GM18873 (cell line): Measurements from ENCODE around the gene LTBP1.

Source experiments
- ATAC-seq: cut with Tn5 transposase; IDR thresholded peaks from one replicate; pipeline ENCODE4 v1.9.1; 2021; ENCODE audit warnings: mild to moderate bottlenecking, moderate library complexity, moderate number of reproducible peaks; ENCODE audit not compliant: unreplicated experiment, low FRiP score

Gene LTBP1

DNA sequence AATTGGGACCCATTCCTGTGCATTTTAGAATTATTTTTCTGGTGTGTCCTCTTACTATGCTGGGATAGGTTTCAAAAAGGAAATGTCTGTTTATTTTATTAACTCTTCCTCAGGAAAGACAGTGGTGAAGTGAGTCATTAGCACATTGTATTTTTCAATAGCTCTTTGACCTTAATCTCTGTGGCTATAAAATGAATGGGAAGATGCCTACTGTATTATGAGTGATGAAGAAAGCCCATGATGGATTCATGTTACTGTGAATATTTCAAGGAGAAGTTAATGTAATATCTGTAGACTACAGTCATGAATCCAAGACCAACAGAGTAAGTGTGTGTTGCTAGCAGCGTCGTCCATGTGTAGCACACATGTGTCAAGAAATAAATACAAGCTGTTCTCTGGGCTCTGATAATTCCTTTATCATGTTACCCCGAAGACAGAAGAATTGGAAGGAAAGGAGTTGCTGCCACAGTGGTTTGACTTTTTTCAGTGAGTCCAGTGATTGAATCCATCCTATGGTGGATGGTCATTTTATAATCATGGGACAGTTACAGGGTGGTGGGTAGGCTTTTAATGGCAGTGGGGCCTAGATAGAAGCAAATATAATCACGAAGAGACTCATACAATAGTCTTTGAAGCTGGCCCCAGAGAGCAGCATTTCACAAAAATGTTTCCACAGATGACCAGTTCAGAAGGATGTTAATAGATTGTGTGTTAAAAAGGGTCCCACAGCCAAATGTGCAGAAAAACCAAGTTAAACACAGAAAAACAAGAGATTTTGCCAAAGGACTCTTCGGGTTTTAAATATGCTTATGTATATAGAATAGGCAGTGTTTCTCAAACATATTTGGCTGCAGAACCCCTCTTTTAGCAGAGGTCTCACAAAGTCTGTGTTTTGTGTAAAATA is 290.0 kb downstream of the LTBP1 start:
- ATAC-seq, result no peak

DNA sequence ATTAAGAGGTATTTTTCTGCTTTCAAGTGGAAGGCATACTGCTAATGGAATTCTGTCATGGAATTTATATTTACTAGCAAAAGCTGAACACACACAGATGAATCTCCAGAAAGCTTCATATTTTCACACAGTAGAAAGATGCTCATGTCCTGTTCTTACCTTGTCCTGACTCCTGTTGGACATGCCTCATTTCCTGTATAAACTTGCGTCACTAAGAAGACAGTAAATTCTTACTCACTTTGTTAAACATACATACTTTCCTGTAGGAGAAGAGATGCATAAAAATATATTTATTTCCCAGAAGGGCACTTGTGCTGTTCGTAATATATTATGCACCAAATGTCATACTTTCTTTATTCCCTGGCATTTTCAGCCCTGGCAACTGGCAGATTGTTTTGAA is 291.4 kb downstream of the LTBP1 start:
- no peak for ATAC-seq

DNA sequence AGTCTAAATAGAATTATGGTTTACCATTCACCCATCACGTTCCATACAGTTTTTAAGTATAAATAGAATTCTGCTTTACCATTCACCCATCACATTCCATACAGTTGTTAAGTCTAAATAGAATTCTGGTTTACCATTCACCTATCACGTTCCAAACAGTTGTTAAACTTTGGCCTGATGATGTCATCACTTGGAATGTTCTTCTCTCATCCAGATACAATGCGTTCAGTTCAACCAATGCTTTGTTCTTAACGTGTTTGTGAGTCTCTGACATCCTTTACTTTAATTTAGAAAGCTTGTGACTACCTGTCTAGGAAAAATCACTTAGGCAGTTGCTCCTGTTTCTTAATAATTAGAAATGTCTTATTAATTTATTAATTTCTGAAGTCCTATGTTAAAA is 293.4 kb downstream of the LTBP1 start:
- ATAC-seq, result no peak

DNA sequence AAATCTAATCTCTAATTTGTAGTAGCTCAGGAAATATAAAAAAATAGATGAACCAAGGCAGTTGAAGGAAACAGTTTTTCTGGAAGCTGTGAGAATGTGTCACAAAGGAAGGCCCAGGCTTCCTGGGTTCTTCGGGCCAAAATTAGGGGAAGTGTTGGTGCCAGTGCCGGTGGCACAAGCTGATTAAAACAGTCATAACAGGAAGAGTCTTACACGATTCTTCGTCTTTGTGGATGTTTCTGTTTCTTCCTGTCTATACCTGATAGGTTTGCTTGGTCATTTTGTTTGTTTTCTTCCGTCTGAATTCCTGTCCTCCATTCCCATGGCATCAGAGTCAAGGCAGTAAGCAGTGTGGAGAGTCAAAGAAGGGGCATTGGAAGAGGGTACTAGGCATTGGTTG is 294.3 kb downstream of the LTBP1 start:
- no peak for ATAC-seq

DNA sequence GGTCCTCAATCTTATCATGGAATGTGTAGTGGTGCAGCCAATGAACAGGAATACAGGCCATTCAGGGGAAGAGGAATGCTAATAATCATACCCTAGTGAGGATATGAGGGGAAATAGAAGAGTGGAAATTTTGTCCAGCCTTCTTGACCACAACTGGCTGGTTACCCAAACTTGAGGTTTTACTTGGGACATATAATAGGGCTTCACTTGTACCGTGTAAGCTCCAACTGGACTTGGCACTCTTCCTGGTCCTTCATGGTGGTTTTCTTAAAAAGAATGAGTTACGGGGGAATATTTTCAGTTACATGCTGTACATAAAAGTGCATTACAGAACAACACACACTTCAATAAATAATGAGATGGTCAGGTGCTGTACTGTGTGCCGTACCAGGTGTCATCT is 294.8 kb downstream of the LTBP1 start:
- ATAC-seq, result no peak

DNA sequence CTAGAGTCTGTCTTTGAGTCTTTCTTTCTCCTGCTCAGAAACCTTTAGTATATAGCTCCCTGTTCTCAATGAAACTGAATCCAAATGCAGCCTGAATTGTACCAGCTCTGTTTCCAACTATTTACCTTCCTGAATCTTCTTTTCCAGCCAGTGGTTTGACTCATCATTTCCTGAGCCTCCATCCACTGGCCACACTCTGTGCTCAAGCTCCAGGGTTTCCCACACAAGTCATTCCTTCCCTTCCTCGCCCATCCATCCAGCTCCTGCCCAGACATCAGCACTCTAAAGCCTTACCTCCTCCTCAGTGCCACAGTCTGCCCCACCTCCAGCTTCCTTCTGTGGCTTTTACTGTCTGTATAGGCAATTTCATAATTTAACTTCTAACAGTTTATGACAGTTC is 296.1 kb downstream of the LTBP1 start:
- ATAC-seq, result no peak

DNA sequence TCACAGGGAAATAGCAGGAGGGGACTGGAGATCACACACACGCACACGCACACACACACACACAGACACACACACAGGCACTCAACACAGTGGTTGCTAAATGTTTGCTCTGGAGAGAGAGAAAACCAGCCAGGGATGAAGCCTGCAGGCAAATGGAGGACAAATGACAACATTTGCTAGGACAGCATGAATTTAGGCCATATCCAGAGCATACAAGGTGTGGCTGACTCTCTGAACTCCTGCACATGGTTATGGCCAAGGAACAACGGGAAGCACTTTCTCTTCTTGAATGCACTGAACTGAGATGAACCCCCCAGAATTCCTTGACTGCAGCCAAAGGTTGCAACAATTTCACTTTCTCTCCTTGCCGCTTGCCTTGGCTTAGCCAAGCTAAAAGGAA is 299.7 kb downstream of the LTBP1 start:
- ATAC-seq, result no peak

DNA sequence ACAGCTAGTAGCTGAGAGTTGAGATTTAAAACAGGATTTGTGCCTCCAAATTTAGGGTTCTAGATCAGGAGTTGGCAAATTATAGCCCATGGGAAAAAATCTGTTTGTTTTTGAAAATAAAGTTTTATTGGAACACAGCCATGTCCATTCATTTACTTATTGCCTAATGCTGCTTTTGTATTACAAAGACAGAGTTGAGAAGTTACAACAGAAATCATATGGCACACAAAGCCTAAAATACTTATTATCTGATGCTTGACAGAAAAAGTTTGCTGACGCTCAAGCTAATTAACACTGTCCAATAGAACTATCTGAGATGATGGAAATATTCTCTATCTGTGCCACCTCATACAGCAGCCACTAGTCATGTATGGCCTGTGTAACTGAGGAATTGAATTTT is 300.6 kb downstream of the LTBP1 start:
- ATAC-seq, result no peak

DNA sequence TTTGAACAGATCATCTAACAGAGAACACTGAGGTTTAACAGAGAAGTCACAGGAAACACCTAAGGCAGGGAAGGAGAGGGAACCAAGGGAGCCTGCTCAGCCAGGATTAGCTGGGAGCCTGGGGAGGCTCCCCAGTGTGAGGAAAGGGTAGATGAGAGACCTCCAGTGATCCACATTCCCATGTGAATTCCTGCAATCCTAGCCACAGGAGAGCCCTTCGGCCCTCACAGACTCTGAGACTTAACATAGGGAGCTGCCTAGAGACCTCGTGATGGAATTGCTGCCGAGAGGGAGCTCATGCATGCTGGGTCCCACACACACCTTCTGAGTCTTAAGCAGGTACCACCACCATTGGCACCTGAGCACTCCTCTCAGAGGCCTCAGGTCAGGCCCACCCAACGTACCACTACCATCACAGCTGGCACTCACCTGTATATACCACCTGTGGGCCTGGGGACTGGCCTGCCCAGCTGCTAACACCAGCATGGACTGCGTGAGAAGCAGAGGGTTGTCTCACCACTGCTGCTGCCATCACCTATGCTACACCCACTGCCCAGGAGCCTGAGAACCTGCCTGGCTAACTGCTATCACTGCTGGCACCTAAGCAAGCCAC is 303.8 kb downstream of the LTBP1 start:
- ATAC-seq, result no peak

DNA sequence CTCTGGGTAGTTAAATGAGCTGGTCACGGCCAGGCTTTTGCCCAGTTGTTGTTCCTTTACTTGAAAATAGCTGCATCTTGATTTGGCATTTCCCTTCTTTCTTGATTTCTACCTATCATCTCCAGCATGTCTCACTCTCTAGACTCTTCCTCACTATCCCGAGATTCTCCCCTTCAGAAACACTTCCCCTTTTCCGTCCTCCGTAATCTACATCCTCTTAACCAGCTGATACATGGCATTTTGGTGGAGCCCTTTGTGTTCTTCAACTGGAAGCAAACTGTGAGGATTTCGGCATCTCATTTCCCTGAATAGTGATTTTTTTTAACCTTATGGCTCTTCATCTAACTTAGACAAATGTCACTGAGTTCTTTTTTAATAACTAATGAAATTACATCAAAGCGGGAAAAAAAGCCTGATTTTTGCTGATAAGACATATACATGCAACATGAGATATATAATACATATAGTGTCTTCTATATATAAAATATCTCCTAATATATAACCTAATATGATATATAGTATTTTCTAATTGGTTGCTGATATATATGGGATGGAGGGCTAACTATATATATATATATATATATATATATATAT is 309.5 kb downstream of the LTBP1 start:
- ATAC-seq, result no peak

DNA sequence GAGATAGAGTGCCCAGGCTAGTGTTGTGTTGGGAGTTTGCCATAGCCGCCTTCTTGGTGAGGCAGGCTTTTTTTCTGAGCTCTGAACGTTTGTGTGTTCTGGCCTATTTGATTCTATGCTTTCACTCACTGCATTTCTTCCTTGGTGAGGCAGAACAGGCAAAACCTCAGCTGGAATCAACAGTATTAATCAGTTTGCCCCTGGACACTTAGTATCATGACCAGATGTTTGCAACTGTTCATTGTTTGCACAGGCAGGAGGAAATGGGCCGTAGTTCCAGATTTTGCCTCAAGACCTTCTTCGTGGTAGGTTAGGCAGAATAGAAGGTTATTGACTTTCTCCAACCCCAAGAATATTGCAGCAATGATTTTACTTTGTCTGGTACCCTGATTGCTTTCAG is 311.6 kb downstream of the LTBP1 start:
- no peak for ATAC-seq

DNA sequence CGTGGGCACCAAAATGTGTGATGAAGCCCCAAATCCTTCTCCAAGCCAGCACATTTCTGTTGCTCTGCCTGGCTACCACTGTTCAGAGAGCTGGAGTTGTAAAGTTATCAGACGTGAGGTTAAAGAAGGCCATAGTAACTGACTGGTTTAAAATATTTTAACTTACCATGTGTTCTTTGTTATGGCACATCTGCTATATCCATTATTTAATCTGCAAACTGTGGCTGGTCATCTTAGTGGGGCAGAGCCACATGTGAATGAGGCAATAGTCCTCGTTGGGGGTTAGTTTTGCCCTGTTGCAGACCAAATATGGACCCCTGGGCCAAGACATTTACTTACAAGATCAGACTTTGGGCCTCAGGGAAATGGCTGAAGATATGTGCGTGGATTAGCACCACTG is 315.3 kb downstream of the LTBP1 start:
- no peak for ATAC-seq

DNA sequence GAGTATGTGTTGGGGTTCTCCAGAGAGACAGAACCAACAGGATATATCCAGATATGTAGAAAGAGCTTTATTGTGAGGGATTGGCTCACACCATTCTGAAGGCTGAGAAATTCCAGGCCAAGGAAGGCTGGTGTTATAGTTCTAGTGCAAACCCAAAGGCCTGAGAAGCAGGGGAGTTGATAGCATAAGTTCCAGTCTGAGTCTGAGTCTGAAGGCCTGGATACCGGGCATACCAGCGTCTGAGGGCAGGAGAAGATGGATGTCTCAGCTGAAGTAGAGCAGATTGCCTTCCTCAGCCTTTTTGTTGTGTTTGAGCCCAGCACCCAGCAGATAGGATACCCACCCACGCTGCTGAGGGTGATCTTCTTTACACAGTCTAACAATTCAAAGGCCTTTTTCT is 318.0 kb downstream of the LTBP1 start:
- no peak for ATAC-seq

DNA sequence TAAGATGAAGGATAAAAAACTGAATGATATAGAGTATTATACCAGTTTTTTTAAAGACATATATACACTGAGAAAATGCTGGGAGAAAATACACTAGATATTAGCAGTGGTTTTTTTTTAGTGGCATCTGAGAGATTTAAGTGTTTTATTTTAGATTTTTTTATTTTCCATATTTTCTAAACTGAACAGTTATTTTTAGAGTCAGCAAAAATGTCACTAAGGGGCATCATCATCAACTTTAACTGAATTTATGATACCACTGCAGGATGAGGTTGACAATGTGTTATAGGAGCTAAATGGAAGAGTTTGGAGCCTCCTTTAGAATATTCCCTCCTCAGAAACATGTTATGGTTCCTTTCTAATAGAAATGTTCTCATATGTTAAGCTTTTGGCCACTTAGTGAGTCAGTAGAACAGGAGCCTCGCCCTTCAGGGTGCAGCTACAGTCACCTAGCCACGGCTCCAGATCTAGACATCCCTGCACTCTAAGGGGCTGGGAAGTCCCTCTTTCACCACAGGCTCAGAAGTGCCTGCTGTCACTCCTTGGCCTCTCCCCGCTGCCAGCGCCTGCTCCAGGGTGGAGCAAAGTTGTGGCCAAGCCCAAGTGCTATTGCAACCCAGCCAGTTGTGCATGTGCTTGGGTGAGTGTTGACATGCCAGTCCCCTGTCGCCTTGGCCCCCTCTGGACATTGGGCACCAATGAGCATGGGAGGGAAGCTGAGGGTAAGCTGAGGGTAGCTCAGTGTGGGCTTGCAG is 319.0 kb downstream of the LTBP1 start:
- no peak for ATAC-seq

DNA sequence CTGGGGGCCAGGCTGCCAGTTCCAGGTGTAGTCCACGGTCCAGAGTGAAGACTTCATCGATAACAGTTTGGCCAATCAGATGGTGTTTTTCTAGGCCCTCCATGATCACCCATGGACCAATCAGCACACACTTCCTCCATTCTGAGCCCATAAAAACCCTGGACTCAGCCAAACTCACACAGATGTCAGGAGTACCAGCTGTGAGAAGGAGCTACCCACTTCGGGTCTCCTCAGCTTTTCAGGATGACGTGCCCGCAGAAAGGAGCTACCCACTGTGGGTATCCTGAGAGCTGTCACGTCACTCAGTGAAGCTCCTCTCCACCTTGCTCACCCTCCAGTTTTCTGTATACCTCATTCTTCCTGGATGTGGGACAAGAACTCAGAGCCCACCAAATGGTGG is 319.7 kb downstream of the LTBP1 start:
- no peak for ATAC-seq

DNA sequence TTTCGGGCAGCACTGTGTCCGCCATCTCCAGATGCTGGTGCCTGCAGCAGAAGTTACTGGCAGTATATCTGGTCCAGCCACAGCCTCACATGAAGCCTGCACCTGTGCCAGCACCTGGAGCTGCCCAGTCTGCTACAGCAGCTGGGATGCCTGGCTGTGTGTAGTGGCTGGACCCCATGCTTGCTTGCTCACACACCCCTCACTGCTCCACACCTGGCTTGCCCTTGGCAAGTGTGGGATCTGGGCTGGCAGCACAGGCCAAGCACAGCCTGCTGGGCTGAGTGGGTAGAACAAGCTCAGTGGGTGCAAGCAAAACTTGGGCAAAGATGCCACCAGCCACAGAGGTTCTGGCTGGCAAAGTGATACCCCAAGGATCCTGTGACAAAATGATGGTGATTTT is 320.3 kb downstream of the LTBP1 start:
- no peak for ATAC-seq

DNA sequence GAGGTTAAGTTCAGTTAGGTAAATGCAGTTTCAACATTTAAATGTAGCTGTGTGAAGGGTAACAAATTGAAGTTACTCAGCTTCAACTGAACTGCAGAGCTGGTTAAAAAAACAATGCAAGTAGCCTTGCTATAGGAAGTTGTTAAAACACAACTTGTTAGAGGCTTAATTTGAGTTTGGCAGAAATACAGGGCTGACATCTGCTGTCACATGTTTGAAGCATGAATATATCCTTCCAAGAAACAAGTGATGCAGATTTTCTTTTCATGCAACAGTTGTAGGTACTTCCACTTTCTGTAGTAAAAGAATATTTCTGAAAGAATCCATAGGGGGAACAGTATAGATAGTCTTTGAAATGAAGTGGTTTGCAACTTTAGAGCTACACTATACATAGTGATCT is 321.0 kb downstream of the LTBP1 start:
- no peak for ATAC-seq

DNA sequence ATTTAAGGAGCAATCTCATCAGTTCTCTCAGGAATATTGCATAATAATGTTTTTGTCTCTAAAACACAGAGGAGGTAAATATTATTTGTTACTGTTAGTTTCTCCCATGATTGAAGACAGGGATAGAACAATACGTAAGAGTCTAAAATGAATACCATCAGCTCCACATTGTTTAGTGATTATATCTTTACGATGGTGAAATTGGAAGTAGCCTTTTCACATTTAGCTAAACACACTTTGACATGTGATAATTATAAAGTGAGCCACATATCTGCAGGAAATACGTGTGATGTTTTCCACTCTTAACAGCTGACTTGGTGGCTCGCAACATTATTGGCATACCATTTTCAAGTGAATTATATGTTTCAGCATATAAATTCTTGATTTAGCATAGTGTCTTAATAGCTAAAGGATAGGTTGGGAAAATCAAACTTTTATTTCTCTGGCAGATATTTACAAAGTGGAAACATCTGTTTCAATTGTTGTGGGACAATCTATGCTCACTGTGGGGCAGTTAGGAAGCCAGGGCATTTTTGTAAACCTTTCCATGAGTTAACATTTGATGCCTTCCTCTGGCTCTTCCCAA is 321.6 kb downstream of the LTBP1 start:
- ATAC-seq, result no peak

DNA sequence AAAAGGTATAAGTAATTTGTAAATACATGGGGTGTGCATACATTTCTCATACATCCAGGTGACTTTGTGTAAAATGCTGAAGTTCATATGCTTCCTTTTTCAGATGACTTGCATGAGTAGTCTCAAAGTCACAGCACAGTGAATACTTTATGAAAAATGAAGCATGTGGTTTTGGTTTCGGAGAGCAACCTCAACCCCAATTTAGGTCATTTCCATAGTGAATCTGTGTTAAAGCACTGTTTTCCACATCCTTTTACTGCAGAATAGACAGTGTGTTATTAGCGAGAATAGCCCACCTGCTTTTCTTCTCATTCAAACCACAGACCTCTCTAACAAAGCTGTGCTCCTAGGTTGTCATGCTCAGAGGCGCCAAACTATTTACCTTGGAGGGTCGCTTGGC is 325.2 kb downstream of the LTBP1 start:
- ATAC-seq, result peak; percentile 95

DNA sequence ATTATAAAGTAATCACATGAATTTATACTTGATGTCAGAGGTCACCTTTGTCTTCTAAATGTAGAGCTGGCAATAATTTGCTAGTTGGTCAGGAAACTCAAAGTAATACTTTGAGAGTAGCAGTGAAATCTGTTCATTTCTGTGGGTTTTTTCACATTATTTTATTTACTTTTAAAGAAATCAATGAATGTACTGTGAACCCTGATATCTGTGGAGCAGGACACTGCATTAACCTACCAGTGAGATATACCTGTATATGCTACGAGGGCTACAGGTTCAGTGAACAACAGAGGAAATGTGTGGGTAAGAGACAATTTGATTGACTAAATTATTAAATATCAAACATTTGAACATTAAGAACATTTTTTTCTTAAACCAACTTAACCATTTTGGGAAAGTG is 326.7 kb downstream of the LTBP1 start:
- no peak for ATAC-seq

DNA sequence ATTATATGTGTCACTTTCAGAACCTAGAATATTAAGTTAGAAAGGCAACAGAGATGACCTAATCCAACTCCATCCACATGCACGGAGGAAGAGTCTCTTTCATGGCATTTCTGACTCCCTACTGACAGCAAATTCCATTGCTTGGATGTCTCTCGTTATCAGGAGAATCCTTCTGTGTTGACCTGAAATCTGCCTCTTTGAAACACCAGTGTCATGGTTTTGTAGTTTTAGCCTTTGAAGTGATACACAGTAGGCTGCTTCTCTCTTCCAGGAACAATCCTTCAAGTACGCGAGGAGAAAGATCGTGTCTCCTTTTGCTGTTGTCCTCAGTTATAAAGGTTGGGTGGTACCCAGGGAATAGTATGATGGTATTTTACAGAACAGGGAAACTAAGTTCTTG is 327.8 kb downstream of the LTBP1 start:
- ATAC-seq, result no peak
